A673 (cell line): ENCODE data around the gene DDX20.

Experiments
- EZH2 ChIP-seq: fragments of 200-600 bp; sonication (generic); IDR thresholded peaks from 2 replicates; pipeline ENCODE4 v1.6.1; 2017; ENCODE audit warnings: borderline replicate concordance, low read depth, mild to moderate bottlenecking, mixed read lengths, antibody characterized with exemption, low read length; ENCODE audit not compliant: poor library complexity, severe bottlenecking
- TF ChIP-seq, protein P1 (sequence below): fragments of 300-800, 200-600 bp; sonication (generic); conservative IDR thresholded peaks from 2 replicates; pipeline ENCODE4 v1.5.1; 2017; ENCODE audit warnings: low read depth, mild to moderate bottlenecking, antibody characterized with exemption, low read length, moderate library complexity, mixed read lengths

DNA sequence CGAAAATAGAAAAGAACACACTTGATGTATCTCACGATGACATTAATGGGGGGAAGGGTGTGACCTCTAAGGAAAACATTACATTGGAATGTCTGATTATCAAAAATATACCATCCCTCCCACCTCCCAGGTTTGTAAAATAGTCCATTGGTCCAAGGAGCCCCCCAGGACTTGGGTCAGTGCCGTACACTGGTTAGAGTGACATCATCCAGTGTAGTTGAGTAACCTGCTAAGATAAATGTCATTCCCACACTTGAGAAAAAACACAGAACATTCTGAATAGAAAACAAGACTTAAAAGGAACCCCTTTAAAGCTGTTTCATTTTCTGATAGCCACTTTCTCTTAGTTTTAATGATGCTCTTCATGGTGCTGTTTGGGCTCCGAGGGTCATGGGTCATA is 15.2 kb downstream of the DDX20 start:
- TF ChIP-seq, protein P1, sequence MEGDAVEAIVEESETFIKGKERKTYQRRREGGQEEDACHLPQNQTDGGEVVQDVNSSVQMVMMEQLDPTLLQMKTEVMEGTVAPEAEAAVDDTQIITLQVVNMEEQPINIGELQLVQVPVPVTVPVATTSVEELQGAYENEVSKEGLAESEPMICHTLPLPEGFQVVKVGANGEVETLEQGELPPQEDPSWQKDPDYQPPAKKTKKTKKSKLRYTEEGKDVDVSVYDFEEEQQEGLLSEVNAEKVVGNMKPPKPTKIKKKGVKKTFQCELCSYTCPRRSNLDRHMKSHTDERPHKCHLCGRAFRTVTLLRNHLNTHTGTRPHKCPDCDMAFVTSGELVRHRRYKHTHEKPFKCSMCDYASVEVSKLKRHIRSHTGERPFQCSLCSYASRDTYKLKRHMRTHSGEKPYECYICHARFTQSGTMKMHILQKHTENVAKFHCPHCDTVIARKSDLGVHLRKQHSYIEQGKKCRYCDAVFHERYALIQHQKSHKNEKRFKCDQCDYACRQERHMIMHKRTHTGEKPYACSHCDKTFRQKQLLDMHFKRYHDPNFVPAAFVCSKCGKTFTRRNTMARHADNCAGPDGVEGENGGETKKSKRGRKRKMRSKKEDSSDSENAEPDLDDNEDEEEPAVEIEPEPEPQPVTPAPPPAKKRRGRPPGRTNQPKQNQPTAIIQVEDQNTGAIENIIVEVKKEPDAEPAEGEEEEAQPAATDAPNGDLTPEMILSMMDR = no peak
- no peak for TF ChIP-seq EZH2
